Mucosa of rectum (tissue), 2 donors: ENCODE results near the gene OXSM.

ENCODE experiments used
- H3K27ac ChIP-seq, 2 donors: one replicate each; pipeline ENCODE4 v1.7.0; 2013; ENCODE audit warnings: inconsistent platforms in 2 of 2, low read depth in 2 of 2, low read length in 2 of 2
- H3K27me3 ChIP-seq, 2 donors: one replicate each; pipeline ENCODE4 v1.7.0; 2013; ENCODE audit warnings: low read length in 2 of 2; ENCODE audit not compliant: control insufficient read depth in 2 of 2, insufficient read depth in 2 of 2
- H3K36me3 ChIP-seq, 2 donors: one replicate each; pipeline ENCODE4 v1.7.0; 2013; ENCODE audit warnings: low read length in 2 of 2; ENCODE audit not compliant: control insufficient read depth in 2 of 2, insufficient read depth in 2 of 2
- H3K4me1 ChIP-seq, 2 donors: one replicate each; pipeline ENCODE4 v1.7.0; 2013; ENCODE audit warnings: low read length in 2 of 2, mild to moderate bottlenecking in 1 of 2; ENCODE audit not compliant: control insufficient read depth in 2 of 2, insufficient read depth in 2 of 2
- H3K4me3 ChIP-seq, 2 donors: one replicate each; pipeline ENCODE4 v1.7.0; 2013; ENCODE audit warnings: low read length in 2 of 2
- H3K9ac ChIP-seq, 2 donors: one replicate each; pipeline ENCODE4 v1.7.0; 2013; ENCODE audit warnings: low read length in 2 of 2, low read depth in 1 of 2, mild to moderate bottlenecking in 1 of 2
- H3K9me3 ChIP-seq, 2 donors: one replicate each; pipeline ENCODE4 v1.7.0; 2013; ENCODE audit warnings: low read length in 2 of 2; ENCODE audit not compliant: control insufficient read depth in 2 of 2
- donor health status: healthy.
- donor health status: Normal muscosa, but diverticular disease.

Gene OXSM

GRCh38 chr3:25801786-25802185 is 11.9 kb downstream of the OXSM start:
- Histone ChIP-seq H3K9me3 (no peaks in the 10 kb centered on the region), H3K4me1 (no peaks in the 10 kb centered on the region), H3K27me3 (no peaks in the 10 kb centered on the region), H3K27ac (no peak overlapping the region), H3K9ac (no peak overlapping the region), H3K36me3 (no peaks in the 10 kb centered on the region), H3K4me3 (no peak overlapping the region)

GRCh38 chr3:25803833-25804232 is 13.9 kb downstream of the OXSM start:
- H3K27ac ChIP-seq = no peak overlapping the region
- H3K9me3 ChIP-seq = no peaks in the 10 kb centered on the region
- no peaks in the 10 kb centered on the region for H3K36me3 ChIP-seq
- H3K27me3 ChIP-seq = no peaks in the 10 kb centered on the region
- no peak overlapping the region for H3K9ac ChIP-seq
- no peaks in the 10 kb centered on the region for H3K4me1 ChIP-seq
- H3K4me3 ChIP-seq = no peak overlapping the region

- H3K4me3 ChIP-seq = no peak overlapping the region
- no peaks in the 10 kb centered on the region for H3K27me3 ChIP-seq
- no peaks in the 10 kb centered on the region for H3K9me3 ChIP-seq
- no peak overlapping the region for H3K9ac ChIP-seq
- no peaks in the 10 kb centered on the region for H3K4me1 ChIP-seq
- no peaks in the 10 kb centered on the region for H3K36me3 ChIP-seq
- H3K27ac ChIP-seq = no peak overlapping the region
Observed at GRCh38 chr3:25804676-25805075, 14.8 kb downstream of the OXSM start.

GRCh38 chr3:25812644-25813043 is 22.8 kb downstream of the OXSM start:
- H3K9ac ChIP-seq = no peak overlapping the region
- H3K27ac ChIP-seq = no peak overlapping the region
- no peaks in the 10 kb centered on the region for H3K36me3 ChIP-seq
- peaks cover 9 to 13% of the 10 kb centered on the region in 2 donors for H3K4me1 ChIP-seq
- no peaks in the 10 kb centered on the region for H3K27me3 ChIP-seq
- no peak overlapping the region for H3K4me3 ChIP-seq
- H3K9me3 ChIP-seq = no peaks in the 10 kb centered on the region

GRCh38 chr3:25817107-25817506 is 27.2 kb downstream of the OXSM start:
- Histone ChIP-seq H3K4me1 (peaks cover 10 to 17% of the 10 kb centered on the region in 2 donors), H3K27ac (no peak overlapping the region), H3K27me3 (no peaks in the 10 kb centered on the region), H3K36me3 (no peaks in the 10 kb centered on the region), H3K9ac (no peak overlapping the region), H3K4me3 (no peak overlapping the region), H3K9me3 (no peaks in the 10 kb centered on the region)

- no peaks in the 10 kb centered on the region for H3K27me3 ChIP-seq
- H3K9me3 ChIP-seq = no peaks in the 10 kb centered on the region
- no peaks in the 10 kb centered on the region for H3K36me3 ChIP-seq
- peaks cover 10 to 17% of the 10 kb centered on the region in 2 donors for H3K4me1 ChIP-seq
- H3K4me3 ChIP-seq = no peak overlapping the region
- no peak overlapping the region for H3K9ac ChIP-seq
- no peak overlapping the region for H3K27ac ChIP-seq
Observed at GRCh38 chr3:25817638-25818037, 27.7 kb downstream of the OXSM start.

- H3K9ac ChIP-seq = no peak overlapping the region
Observed at GRCh38 chr3:25818335-25818734, 28.4 kb downstream of the OXSM start.

GRCh38 chr3:25820366-25820765 is 30.5 kb downstream of the OXSM start:
- no peak overlapping the region for H3K27ac ChIP-seq
- H3K9ac ChIP-seq = no peak overlapping the region
- H3K9me3 ChIP-seq = no peaks in the 10 kb centered on the region
- no peaks in the 10 kb centered on the region for H3K27me3 ChIP-seq
- H3K4me3 ChIP-seq = no peak overlapping the region
- peaks cover 10 to 17% of the 10 kb centered on the region in 2 donors for H3K4me1 ChIP-seq
- no peaks in the 10 kb centered on the region for H3K36me3 ChIP-seq

More at GRCh38 chr3:25818335-25818734, 28.4 kb downstream of the OXSM start:
- Histone ChIP-seq H3K9me3 (no peaks in the 10 kb centered on the region), H3K27ac (no peak overlapping the region), H3K4me3 (no peak overlapping the region), H3K36me3 (no peaks in the 10 kb centered on the region), H3K27me3 (no peaks in the 10 kb centered on the region), H3K4me1 (peaks cover 10 to 17% of the 10 kb centered on the region in 2 donors)

- H3K4me3 ChIP-seq = no peak overlapping the region
- no peaks in the 10 kb centered on the region for H3K27me3 ChIP-seq
- no peak overlapping the region for H3K9ac ChIP-seq
- peaks cover 9 to 17% of the 10 kb centered on the region in 2 donors for H3K4me1 ChIP-seq
- H3K36me3 ChIP-seq = no peaks in the 10 kb centered on the region
- no peak overlapping the region for H3K27ac ChIP-seq
- H3K9me3 ChIP-seq = no peaks in the 10 kb centered on the region
Observed at GRCh38 chr3:25820816-25821486, 31.1 kb downstream of the OXSM start.

GRCh38 chr3:25821746-25822573 is 32.1 kb downstream of the OXSM start:
- no peaks in the 10 kb centered on the region for H3K36me3 ChIP-seq
- no peak overlapping the region for H3K9ac ChIP-seq
- no peaks in the 10 kb centered on the region for H3K27me3 ChIP-seq
- no peak overlapping the region for H3K27ac ChIP-seq
- H3K9me3 ChIP-seq = no peaks in the 10 kb centered on the region
- H3K4me3 ChIP-seq = no peak overlapping the region
- peaks cover 4 to 11% of the 10 kb centered on the region in 2 donors for H3K4me1 ChIP-seq
